H9 (cell line): Measurements from ENCODE around the gene CACNA2D3. TPM values are rescaled to one million over a fixed set of nuclear protein-coding genes. Genes with fewer than 3 reads are reported as not detected.

Experiments
- DNase-seq: peaks from one replicate; pipeline ENCODE4 v3.0.0-alpha.2; 2017
- H2AFZ ChIP-seq: one replicate; pipeline ENCODE4 v1.6.1; 2013; ENCODE audit warnings: mild to moderate bottlenecking, low read length, control low read depth, moderate library complexity
- H2AK5ac ChIP-seq: 2 replicates; pipeline ENCODE4 v1.6.1; 2013; ENCODE audit warnings: low read length, control low read depth, mixed read lengths; ENCODE audit not compliant: insufficient read length
- H2BK120ac ChIP-seq: one replicate; pipeline ENCODE4 v1.6.1; 2013; ENCODE audit warnings: low read depth, mild to moderate bottlenecking, low read length, control low read depth, inconsistent platforms; ENCODE audit not compliant: poor library complexity, severe bottlenecking
- H2BK12ac ChIP-seq: 2 replicates; pipeline ENCODE4 v1.6.1; 2013; ENCODE audit warnings: low read length, control low read depth, mixed read lengths, low read depth; ENCODE audit not compliant: insufficient read length
- H2BK15ac ChIP-seq: 2 replicates; pipeline ENCODE4 v1.6.1; 2013; ENCODE audit warnings: low read depth, low read length, control low read depth
- H2BK20ac ChIP-seq: one replicate; pipeline ENCODE4 v1.6.1; 2013; ENCODE audit warnings: low read depth, mild to moderate bottlenecking, low read length, control low read depth, inconsistent platforms; ENCODE audit not compliant: poor library complexity, severe bottlenecking
- H2BK5ac ChIP-seq: 2 replicates; pipeline ENCODE4 v1.6.1; 2013; ENCODE audit warnings: low read length, control low read depth, mixed read lengths; ENCODE audit not compliant: insufficient read length
- H3K14ac ChIP-seq: 2 replicates; pipeline ENCODE4 v1.6.1; 2013; ENCODE audit warnings: low read length, control low read depth; ENCODE audit not compliant: insufficient read depth
- H3K18ac ChIP-seq: 2 replicates; pipeline ENCODE4 v1.6.1; 2013; ENCODE audit warnings: low read depth, mild to moderate bottlenecking, mixed read lengths, low read length, control low read depth; ENCODE audit not compliant: insufficient read length
- H3K23ac ChIP-seq: 2 replicates; pipeline ENCODE4 v1.6.1; 2013; ENCODE audit warnings: low read length, control low read depth, mixed read lengths, low read depth; ENCODE audit not compliant: insufficient read length
- H3K23me2 ChIP-seq: 2 replicates; pipeline ENCODE4 v1.6.1; 2013; ENCODE audit warnings: low read depth, mild to moderate bottlenecking, mixed read lengths, low read length, control low read depth; ENCODE audit not compliant: insufficient read length, poor library complexity, severe bottlenecking
- H3K27ac ChIP-seq: 2 replicates; pipeline ENCODE4 v1.5.1; 2013; ENCODE audit warnings: low read length, control low read depth, mixed read lengths, low read depth; ENCODE audit not compliant: insufficient read length
- H3K27me3 ChIP-seq: 2 replicates; pipeline ENCODE4 v1.6.1; 2013; ENCODE audit warnings: low read length, control low read depth, inconsistent platforms; ENCODE audit not compliant: insufficient read depth
- H3K4ac ChIP-seq: 2 replicates; pipeline ENCODE4 v1.6.1; 2013; ENCODE audit warnings: low read depth, mild to moderate bottlenecking, control low read depth, inconsistent platforms, low read length, moderate library complexity
- H3K4me1 ChIP-seq: 2 replicates; pipeline ENCODE4 v1.6.1; 2013; ENCODE audit warnings: low read length, control low read depth, inconsistent platforms; ENCODE audit not compliant: insufficient read depth
- H3K4me2 ChIP-seq: 2 replicates; pipeline ENCODE4 v1.6.1; 2013; ENCODE audit warnings: low read length, control low read depth, mixed read lengths; ENCODE audit not compliant: insufficient read length, insufficient read depth
- H3K56ac ChIP-seq: 2 replicates; pipeline ENCODE4 v1.6.1; 2013; ENCODE audit warnings: low read depth, mild to moderate bottlenecking, mixed read lengths, low read length, control low read depth; ENCODE audit not compliant: insufficient read length
- H3K79me1 ChIP-seq: 2 replicates; pipeline ENCODE4 v1.6.1; 2013; ENCODE audit warnings: low read depth, mild to moderate bottlenecking, moderate library complexity, low read length, control low read depth, inconsistent platforms; ENCODE audit not compliant: insufficient read depth, poor library complexity, severe bottlenecking
- H3K79me2 ChIP-seq: 2 replicates; pipeline ENCODE4 v1.6.1; 2013; ENCODE audit warnings: low read length, control low read depth, inconsistent platforms; ENCODE audit not compliant: insufficient read depth
- H3K9ac ChIP-seq: 2 replicates; pipeline ENCODE4 v1.6.1; 2013; ENCODE audit warnings: low read length, control low read depth, mixed read lengths; ENCODE audit not compliant: insufficient read length; ENCODE audit errors: extremely low read depth
- H3K9me3 ChIP-seq: one replicate; pipeline ENCODE4 v1.6.1; 2013; ENCODE audit warnings: low read depth, low read length, inconsistent platforms; ENCODE audit not compliant: control insufficient read depth
- H3T11ph ChIP-seq: one replicate; pipeline ENCODE4 v1.6.1; 2013; ENCODE audit warnings: mild to moderate bottlenecking, low read length, control low read depth, inconsistent platforms
- H4K20me1 ChIP-seq: one replicate; pipeline ENCODE4 v1.6.1; 2013; ENCODE audit not compliant: control insufficient read depth, insufficient read length, insufficient read depth
- H4K5ac ChIP-seq: 2 replicates; pipeline ENCODE4 v1.6.1; 2013; ENCODE audit warnings: low read depth, mild to moderate bottlenecking, mixed read lengths, low read length, control low read depth; ENCODE audit not compliant: insufficient read length
- H4K8ac ChIP-seq: replicated peaks from 2 replicates; pipeline ENCODE4 v1.6.1; 2013; ENCODE audit warnings: low read length, control low read depth, mixed read lengths, low read depth; ENCODE audit not compliant: insufficient read length
- H4K91ac ChIP-seq: 2 replicates; pipeline ENCODE4 v1.6.1; 2013; ENCODE audit warnings: low read depth, mild to moderate bottlenecking, moderate library complexity, mixed read lengths, low read length, control low read depth; ENCODE audit not compliant: insufficient read length
- H3K27ac Mint-ChIP-seq, 3 experiments: 2 replicates in 2 of 3; 3 replicates in 1 of 3; pipeline ENCODE4 v1.8.0; 2020 to 2021; ENCODE audit warnings: mixed read lengths in 3 of 3, mild to moderate bottlenecking in 1 of 3, moderate library complexity in 1 of 3
- H3K27me3 Mint-ChIP-seq: 2 replicates; pipeline ENCODE4 v1.8.0; 2021; ENCODE audit warnings: low read depth, mild to moderate bottlenecking, moderate library complexity, mixed read lengths
- H3K36me3 Mint-ChIP-seq, 3 experiments: 2 replicates in 2 of 3; 3 replicates in 1 of 3; pipeline ENCODE4 v1.8.0; 2020 to 2021; ENCODE audit warnings: low read depth in 3 of 3, mixed read lengths in 3 of 3; ENCODE audit not compliant: insufficient read depth in 1 of 3
- H3K4me1 Mint-ChIP-seq, 2 experiments: 2 replicates each; pipeline ENCODE4 v1.8.0; 2020; ENCODE audit warnings: mixed read lengths in 2 of 2
- H3K4me3 Mint-ChIP-seq, 2 experiments: 2 replicates in 1 of 2; 3 replicates in 1 of 2; pipeline ENCODE4 v1.8.0; 2020 to 2021; ENCODE audit warnings: mild to moderate bottlenecking in 2 of 2, mixed read lengths in 2 of 2, moderate library complexity in 1 of 2
- H3K9me3 Mint-ChIP-seq, 2 experiments: 2 replicates in 1 of 2; 3 replicates in 1 of 2; pipeline ENCODE4 v1.8.0; 2020; ENCODE audit warnings: mild to moderate bottlenecking in 2 of 2, mixed read lengths in 2 of 2, moderate library complexity in 1 of 2
- CTCF ChIP-seq: fragments of 200-600 bp; sonication (generic); conservative IDR thresholded peaks from 3 replicates; pipeline ENCODE4 v1.8.0; 2021; ENCODE audit warnings: antibody characterized with exemption, mild to moderate bottlenecking
- WGBS: extraction: QIAGEN DNeasy Blood & Tissue Kit; methylation state at CpG from one replicate; pipeline ENCODE4 v1.1.7; 2013; ENCODE audit warnings: missing lambda C conversion rate, low lambda C conversion rate, mixed read lengths; ENCODE audit not compliant: insufficient read length; ENCODE audit errors: extremely low coverage; 5-methylcytosine and 5-hydroxymethylcytosine counted together
- total RNA-seq: library from RNA; stranded (reverse); gene quantifications from 2 replicates; pipeline ENCODE4 v1.2.1, GENCODE V29; 2021

Gene CACNA2D3
- total RNA-seq, 1 experiment from 2014 or later: 3.2 TPM

DNA sequence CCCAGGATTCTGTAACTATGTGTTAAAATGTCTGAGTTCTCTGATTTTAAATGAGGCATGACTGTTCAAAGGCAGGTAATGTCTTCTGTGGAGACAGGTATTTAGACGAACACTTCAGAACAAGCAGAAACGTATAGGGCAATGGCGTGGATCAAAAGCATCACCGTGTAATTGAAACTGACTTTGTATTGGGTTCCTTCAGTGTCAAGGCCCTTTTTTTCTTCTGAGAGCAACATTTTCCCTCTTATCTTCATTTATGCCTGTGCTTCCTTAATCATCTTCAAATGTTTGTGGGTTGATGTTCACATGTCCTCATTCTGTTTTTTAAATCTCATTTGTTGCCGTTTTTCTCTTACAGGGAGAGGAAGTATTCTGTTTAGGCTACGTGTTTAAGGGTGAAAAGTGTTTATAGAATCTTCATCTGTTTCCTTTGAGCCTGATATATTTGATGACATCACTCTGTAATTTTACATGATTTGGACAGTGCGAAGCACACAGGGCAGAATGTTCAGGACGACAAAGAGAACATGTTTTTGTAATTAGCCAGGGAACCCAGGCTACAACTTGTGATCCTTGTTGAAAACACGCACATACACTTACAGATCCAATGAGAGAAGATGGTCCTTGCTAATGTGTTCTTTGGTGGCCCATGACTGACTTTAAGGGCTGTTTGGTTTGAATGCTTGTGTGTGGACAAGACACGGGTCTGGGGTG is 609.5 kb downstream of the CACNA2D3 start:
- Histone ChIP-seq H3K4me1 (peaks cover 9% of the 10 kb centered on the region; the same call in 1 of the 2 replicates), H3K9ac (no peak overlapping the region), H3K27me3 (no peaks in the 10 kb centered on the region), H2BK15ac (no peak overlapping the region), H3T11ph (no peak overlapping the region), H3K9me3 (no peaks in the 10 kb centered on the region), H2AK5ac (no peak overlapping the region), H4K20me1 (no peaks in the 10 kb centered on the region), H4K91ac (no peak overlapping the region), H3K4ac (no peak overlapping the region), H3K23ac (no peak overlapping the region), H3K23me2 (no peaks in the 10 kb centered on the region), H2BK5ac (no peak overlapping the region), H3K18ac (no peak overlapping the region), H4K5ac (no peak overlapping the region), H2AFZ (no peak overlapping the region), H2BK20ac (no peak overlapping the region), H3K4me2 (no peak overlapping the region), H3K56ac (no peak overlapping the region), H2BK120ac (no peak overlapping the region), H2BK12ac (no peak overlapping the region), H3K79me1 (no peaks in the 10 kb centered on the region), H3K14ac (no peak overlapping the region), H3K79me2 (no peaks in the 10 kb centered on the region), H3K27ac (no peak overlapping the region), H4K8ac (no peak overlapping the region)
- no peak overlapping the region for H3K27ac Mint-ChIP-seq
- WGBS: no CpG with 5 or more reads among the region's 10 CpGs
- no peak overlapping the region for H3K4me3 Mint-ChIP-seq
- peaks cover 21% of the 10 kb centered on the region in 2 experiments for H3K9me3 Mint-ChIP-seq
- H3K27me3 Mint-ChIP-seq: no peaks in the 10 kb centered on the region
- H3K4me1 Mint-ChIP-seq: peaks cover 9 to 14% of the 10 kb centered on the region in 2 experiments
- no peak for DNase-seq
- H3K36me3 Mint-ChIP-seq: peaks cover 5 to 22% (median 20%) of the 10 kb centered on the region in 3 experiments; a peak in 6 of 7 replicates
- no peak for TF ChIP-seq CTCF
